Activated naive CD8-positive, alpha-beta T cell (primary cell): ENCODE measurements around the gene GPR85.

ENCODE experiments used
- H3K27ac Mint-ChIP-seq: one replicate; pipeline ENCODE4 v1.8.0; 2021; ENCODE audit warnings: mixed read lengths
- H3K27me3 Mint-ChIP-seq: one replicate; pipeline ENCODE4 v1.8.0; 2021; ENCODE audit warnings: mixed read lengths
- H3K36me3 Mint-ChIP-seq: one replicate; pipeline ENCODE4 v1.8.0; 2021; ENCODE audit warnings: mixed read lengths
- H3K4me1 Mint-ChIP-seq: one replicate; pipeline ENCODE4 v1.8.0; 2021; ENCODE audit warnings: low read depth, mixed read lengths
- H3K4me3 Mint-ChIP-seq: one replicate; pipeline ENCODE4 v1.8.0; 2021; ENCODE audit warnings: mild to moderate bottlenecking, mixed read lengths
- H3K9me3 Mint-ChIP-seq: one replicate; pipeline ENCODE4 v1.8.0; 2021; ENCODE audit warnings: low read depth, mixed read lengths

The GPR85 gene

DNA sequence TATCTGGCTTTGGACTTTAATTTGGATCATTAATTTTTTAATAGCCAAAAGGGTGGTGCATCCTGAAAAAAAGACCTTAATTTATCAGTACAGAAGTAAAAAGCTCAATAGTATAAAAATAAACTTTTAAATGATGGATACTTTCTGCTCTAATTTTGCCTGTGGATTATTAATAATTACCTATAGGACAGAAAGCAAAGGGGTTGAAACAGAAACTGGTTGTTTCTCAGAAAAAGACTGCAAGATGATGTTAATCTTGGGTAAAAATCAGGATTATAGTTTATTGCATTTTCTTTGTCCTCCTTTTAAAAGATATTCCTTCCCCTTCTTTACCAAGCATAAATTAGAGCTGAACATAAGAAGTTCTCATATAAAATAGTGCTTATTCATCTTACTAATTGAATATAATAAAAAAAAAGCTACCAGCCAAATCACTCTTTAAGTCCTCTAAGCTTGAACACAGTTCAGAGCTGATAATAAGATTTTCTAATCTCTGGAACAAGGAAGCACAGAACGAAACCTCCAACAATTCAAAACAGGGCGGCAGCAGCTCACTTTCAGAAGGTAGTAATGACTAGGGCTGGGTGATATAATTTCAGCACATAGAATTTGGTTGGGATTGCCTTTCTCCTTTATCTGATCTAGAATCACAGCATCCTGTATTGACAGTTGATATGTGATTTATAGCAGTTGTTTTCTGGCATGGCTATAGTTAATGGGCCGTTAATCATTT, 8.1 kb upstream of the GPR85 start:
- Mint-ChIP-seq H3K4me1 (no peaks in the 10 kb centered on the region), H3K4me3 (no peak overlapping the region), H3K27ac (no peak overlapping the region), H3K27me3 (peaks cover 14% of the 10 kb centered on the region), H3K36me3 (no peaks in the 10 kb centered on the region), H3K9me3 (no peaks in the 10 kb centered on the region)

DNA sequence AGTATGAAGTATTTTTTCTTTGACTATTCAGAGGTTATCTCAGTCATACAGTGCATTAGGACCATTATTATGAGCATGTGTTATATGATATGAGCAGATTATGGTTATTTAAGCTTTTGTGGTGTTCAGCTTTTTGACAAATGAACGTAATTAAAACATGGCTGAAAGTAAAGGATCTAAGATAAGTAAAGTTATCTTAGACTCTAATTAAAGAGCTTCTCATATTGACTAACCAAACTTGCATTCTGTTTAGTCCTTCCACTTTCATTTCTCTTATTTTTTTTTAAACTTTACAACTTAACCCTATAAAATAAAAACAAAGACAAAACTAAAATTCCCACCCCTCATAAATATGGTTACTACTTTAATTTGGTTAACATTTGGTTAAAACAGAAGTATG, 6.9 kb upstream of the GPR85 start:
- Mint-ChIP-seq H3K27me3 (peaks cover 14% of the 10 kb centered on the region), H3K9me3 (no peaks in the 10 kb centered on the region), H3K27ac (no peak overlapping the region), H3K4me1 (no peaks in the 10 kb centered on the region), H3K36me3 (no peaks in the 10 kb centered on the region), H3K4me3 (no peak overlapping the region)

DNA sequence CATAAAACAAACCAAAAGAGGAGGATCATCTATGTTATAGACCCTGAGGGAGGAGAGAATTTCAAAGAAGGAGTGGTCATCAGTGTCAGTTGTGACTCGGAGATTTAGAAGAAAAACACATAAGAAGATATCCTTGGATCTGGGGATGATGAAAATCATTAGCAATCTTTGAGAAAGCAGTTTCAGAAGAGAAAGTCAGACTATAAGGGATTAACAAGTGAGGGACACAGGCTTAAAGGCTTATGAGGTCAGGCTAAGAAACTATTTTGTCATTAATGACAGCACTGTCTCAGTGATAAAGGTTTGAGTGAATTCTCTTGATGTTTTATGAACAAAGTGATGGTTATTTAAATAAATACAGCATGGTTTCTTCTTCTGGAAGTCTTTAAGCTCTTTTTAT, 6.1 kb upstream of the GPR85 start:
- no peak overlapping the region for H3K27ac Mint-ChIP-seq
- H3K4me1 Mint-ChIP-seq, result no peaks in the 10 kb centered on the region
- peaks cover 18% of the 10 kb centered on the region for H3K27me3 Mint-ChIP-seq
- no peak overlapping the region for H3K4me3 Mint-ChIP-seq
- no peaks in the 10 kb centered on the region for H3K9me3 Mint-ChIP-seq
- no peaks in the 10 kb centered on the region for H3K36me3 Mint-ChIP-seq

GRCh38 chr7:113087071-113087998, 708 bp upstream of the GPR85 start:
- Mint-ChIP-seq H3K4me1 (peaks cover 10% of the 10 kb centered on the region), H3K27me3 (peaks cover 39% of the 10 kb centered on the region), H3K27ac (no peak overlapping the region), H3K4me3 (peak overlapping the region; percentile 2), H3K9me3 (no peaks in the 10 kb centered on the region), H3K36me3 (no peaks in the 10 kb centered on the region)

DNA sequence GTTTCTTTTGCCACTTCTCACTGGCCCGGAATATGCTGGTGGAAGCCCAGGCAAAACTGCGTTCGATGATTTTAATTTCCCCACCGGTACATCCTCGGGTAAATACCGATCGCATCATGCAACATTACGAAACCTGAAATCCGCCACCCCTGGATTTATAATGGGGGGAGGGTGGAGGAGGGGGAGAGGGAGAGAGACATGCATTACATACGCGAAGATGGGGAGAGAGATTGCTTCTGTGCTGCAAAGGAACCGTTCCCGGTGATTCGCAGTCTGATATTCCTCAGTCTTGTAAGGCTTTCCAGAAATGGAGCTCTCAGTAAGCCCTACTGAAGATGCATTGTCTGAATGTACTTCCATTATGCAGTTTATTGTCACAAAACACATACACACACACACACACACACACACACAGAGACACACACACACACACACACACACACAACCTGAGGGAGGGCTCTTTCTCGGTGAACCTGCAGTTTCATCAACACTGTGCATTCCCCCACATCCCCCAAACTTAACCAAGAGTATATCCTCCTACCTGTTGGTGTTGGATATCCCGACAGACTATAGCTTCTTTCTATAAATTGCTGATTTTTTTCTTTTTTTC, 741 bp downstream of the GPR85 start:
- Mint-ChIP-seq H3K27ac (no peak overlapping the region), H3K4me3 (peak overlapping the region; percentile 74), H3K9me3 (no peaks in the 10 kb centered on the region), H3K4me1 (peaks cover 10% of the 10 kb centered on the region), H3K27me3 (peaks cover 40% of the 10 kb centered on the region), H3K36me3 (no peaks in the 10 kb centered on the region)

DNA sequence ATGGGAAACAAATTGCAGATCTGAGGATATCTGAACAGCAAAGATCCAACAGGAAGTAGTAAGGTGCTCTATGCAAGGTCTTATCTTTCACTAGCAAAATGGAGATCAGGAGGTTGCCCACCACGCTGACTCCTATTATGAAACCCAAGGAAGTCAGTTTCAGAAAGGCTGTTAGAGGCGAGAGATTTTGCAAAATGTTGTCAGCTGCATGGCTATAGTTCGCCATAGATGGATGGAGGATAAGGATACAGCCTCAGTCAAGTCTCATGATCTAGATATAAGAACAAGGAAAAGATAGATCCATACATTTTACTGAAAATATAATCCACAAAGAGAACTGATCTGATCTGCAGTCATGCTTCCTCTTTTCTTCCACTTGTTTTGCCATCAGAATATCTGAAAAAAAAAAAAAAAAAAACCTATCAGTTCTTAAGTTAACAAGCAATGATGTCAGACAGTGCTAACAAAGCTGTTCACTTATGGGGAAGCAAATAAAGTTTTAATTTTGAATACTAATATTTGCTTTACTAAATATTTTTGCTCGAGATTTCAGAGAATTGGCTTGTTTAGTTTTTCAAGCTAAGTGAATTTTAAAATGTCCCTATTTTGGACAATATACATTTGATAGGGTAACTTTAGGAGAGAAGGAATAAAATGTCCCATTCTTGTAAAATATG, 2.0 kb downstream of the GPR85 start:
- no peak overlapping the region for H3K4me3 Mint-ChIP-seq
- no peaks in the 10 kb centered on the region for H3K9me3 Mint-ChIP-seq
- H3K4me1 Mint-ChIP-seq, result peaks cover 10% of the 10 kb centered on the region
- no peaks in the 10 kb centered on the region for H3K36me3 Mint-ChIP-seq
- H3K27me3 Mint-ChIP-seq, result peaks cover 39% of the 10 kb centered on the region
- no peak overlapping the region for H3K27ac Mint-ChIP-seq

DNA sequence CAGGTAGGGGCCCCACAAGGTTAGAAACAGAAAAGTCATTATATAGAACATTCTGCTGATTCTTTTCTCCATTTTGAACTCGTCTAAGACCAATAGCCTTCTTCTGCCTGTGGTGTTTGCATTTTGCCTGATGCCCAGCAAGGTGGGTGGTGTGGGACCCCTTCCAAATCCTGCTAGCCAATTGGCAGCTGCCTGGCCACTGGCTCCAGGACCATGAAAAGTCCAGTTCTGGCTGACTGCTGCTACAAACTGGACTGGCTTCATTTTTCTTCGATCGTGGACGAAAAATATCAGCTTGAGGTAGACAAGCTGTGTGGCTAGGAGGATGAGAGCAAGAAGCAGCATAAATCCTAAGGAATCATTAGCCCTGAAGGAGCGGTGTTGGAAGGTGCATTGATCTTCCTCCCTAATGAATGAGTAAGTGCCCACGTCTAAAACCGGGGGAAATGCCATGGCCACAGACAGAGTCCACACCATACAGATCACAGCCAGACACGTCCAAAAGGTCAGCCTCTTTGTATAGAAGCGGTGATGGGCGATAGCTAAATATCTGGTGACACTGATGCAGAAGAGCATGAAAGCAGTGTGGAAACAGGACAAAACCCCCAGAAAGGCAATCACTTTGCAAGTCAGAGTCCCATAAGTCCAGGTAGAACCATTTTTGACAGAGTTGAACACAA, 2.7 kb downstream of the GPR85 start:
- Mint-ChIP-seq H3K27me3 (peaks cover 39% of the 10 kb centered on the region), H3K4me3 (no peak overlapping the region), H3K27ac (no peak overlapping the region), H3K9me3 (no peaks in the 10 kb centered on the region), H3K36me3 (no peaks in the 10 kb centered on the region), H3K4me1 (peaks cover 10% of the 10 kb centered on the region)

- Mint-ChIP-seq H3K4me1 (peaks cover 10% of the 10 kb centered on the region), H3K27me3 (peaks cover 37% of the 10 kb centered on the region), H3K36me3 (no peaks in the 10 kb centered on the region), H3K4me3 (no peak overlapping the region), H3K27ac (no peak overlapping the region), H3K9me3 (no peaks in the 10 kb centered on the region)
Observed at GRCh38 chr7:113083132-113083815, 3.4 kb downstream of the GPR85 start.

DNA sequence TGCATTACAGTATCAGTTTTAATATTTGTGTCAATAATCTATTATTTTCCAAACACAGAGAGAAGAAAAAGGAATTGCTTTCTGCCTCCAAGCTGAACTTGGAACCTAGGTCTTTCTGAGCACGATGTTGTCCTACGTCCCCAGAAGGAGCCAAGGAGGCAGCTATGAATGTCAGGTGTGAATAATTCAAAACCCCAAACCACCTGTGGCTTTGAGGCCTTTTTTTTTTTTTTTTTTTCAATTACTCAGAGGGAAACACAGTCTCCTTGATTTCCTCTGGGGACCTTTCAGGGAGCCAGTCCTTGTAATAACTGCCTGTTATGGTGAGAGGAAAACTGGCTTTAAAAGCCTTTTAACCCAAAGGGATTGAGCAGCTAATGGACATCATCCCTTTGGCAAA, 8.3 kb downstream of the GPR85 start:
- no peak overlapping the region for H3K4me3 Mint-ChIP-seq
- H3K27me3 Mint-ChIP-seq, result peaks cover 15% of the 10 kb centered on the region
- H3K4me1 Mint-ChIP-seq, result no peaks in the 10 kb centered on the region
- no peaks in the 10 kb centered on the region for H3K9me3 Mint-ChIP-seq
- no peaks in the 10 kb centered on the region for H3K36me3 Mint-ChIP-seq
- no peak overlapping the region for H3K27ac Mint-ChIP-seq

DNA sequence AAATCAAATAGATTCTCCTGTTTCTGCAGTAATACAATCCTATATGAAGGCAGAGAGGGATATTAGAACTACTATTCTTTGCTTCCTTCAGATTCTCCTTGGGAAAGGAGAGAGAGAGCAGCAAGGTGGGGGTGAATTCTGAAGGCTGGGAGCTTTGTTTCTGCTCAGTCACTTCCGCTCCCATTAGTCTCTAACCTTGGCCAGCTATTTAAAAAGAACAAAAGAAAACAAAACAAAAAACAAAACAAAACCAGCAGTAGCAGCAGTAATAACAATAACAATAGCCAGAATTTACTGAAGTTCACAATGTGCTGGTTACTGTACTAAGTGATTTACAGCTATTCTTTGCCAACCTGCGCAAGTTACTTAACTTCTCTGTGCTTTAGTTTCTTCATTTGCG, 9.9 kb downstream of the GPR85 start:
- no peaks in the 10 kb centered on the region for H3K9me3 Mint-ChIP-seq
- H3K4me1 Mint-ChIP-seq, result no peaks in the 10 kb centered on the region
- no peak overlapping the region for H3K4me3 Mint-ChIP-seq
- H3K36me3 Mint-ChIP-seq, result no peaks in the 10 kb centered on the region
- no peak overlapping the region for H3K27ac Mint-ChIP-seq
- H3K27me3 Mint-ChIP-seq, result peaks cover 9% of the 10 kb centered on the region

- no peak overlapping the region for H3K4me3 Mint-ChIP-seq
- H3K27ac Mint-ChIP-seq, result no peak overlapping the region
- H3K4me1 Mint-ChIP-seq, result no peaks in the 10 kb centered on the region
- H3K9me3 Mint-ChIP-seq, result no peaks in the 10 kb centered on the region
- no peaks in the 10 kb centered on the region for H3K36me3 Mint-ChIP-seq
- peaks cover 10% of the 10 kb centered on the region for H3K27me3 Mint-ChIP-seq
Observed at GRCh38 chr7:113071465-113071864, 15.2 kb downstream of the GPR85 start.

GRCh38 chr7:113062499-113062898, 24.1 kb downstream of the GPR85 start:
- Mint-ChIP-seq H3K4me1 (no peaks in the 10 kb centered on the region), H3K27ac (no peak overlapping the region), H3K36me3 (no peaks in the 10 kb centered on the region), H3K4me3 (no peak overlapping the region), H3K9me3 (no peaks in the 10 kb centered on the region), H3K27me3 (peaks cover 17% of the 10 kb centered on the region)

GRCh38 chr7:113060100-113060499, 26.5 kb downstream of the GPR85 start:
- H3K4me3 Mint-ChIP-seq, result no peak overlapping the region
- no peaks in the 10 kb centered on the region for H3K9me3 Mint-ChIP-seq

GRCh38 chr7:113054938-113055337, 31.7 kb downstream of the GPR85 start:
- H3K36me3 Mint-ChIP-seq, result no peaks in the 10 kb centered on the region
- peaks cover 18% of the 10 kb centered on the region for H3K27me3 Mint-ChIP-seq
- H3K9me3 Mint-ChIP-seq, result no peaks in the 10 kb centered on the region
- H3K4me3 Mint-ChIP-seq, result no peak overlapping the region
- H3K4me1 Mint-ChIP-seq, result no peaks in the 10 kb centered on the region
- H3K27ac Mint-ChIP-seq, result no peak overlapping the region

More at GRCh38 chr7:113060100-113060499, 26.5 kb downstream of the GPR85 start:
- Mint-ChIP-seq H3K4me1 (no peaks in the 10 kb centered on the region), H3K27ac (no peak overlapping the region), H3K27me3 (peaks cover 20% of the 10 kb centered on the region), H3K36me3 (no peaks in the 10 kb centered on the region)
